ENCODE data around the gene FBXO45. TPM values are rescaled to one million over a fixed set of nuclear protein-coding genes. Genes with fewer than 3 reads are reported as not detected.

FBXO45 gene, protein sequence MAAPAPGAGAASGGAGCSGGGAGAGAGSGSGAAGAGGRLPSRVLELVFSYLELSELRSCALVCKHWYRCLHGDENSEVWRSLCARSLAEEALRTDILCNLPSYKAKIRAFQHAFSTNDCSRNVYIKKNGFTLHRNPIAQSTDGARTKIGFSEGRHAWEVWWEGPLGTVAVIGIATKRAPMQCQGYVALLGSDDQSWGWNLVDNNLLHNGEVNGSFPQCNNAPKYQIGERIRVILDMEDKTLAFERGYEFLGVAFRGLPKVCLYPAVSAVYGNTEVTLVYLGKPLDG
- total RNA-seq (2022; extraction: Qiagen RNA extraction) = 6.0 to 8.0 TPM (median 7.1 TPM) in 5 replicates

GRCh38 chr3:196568246-196569002, at the start of gene FBXO45, which contains the start of gene WDR53:
Gene FBXO45, plus strand, starts transcription at chr3:196568660. Its CDS starts 325 bp downstream, at chr3:196568985.
Gene WDR53, minus strand, starts transcription at chr3:196568554. Its CDS starts 7,079 bp downstream, at chr3:196561475.

Other genes with a start within 250 kb of the FBXO45 start
- gene TM4SF19, start 230.3 kb upstream of the FBXO45 start, total RNA-seq (2022; extraction: Qiagen RNA extraction) = 6.6 to 9.0 TPM (median 8.7 TPM) in 5 replicates
- gene UBXN7, start 136.2 kb upstream of the FBXO45 start, total RNA-seq (2022; extraction: Qiagen RNA extraction) = 5.5 to 10.6 TPM (median 9.0 TPM) in 5 replicates
- 3.3 to 4.9 TPM (median 3.5 TPM) in 5 replicates for gene RNF168, start 64.9 kb upstream of the FBXO45 start, total RNA-seq (2022; extraction: Qiagen RNA extraction)
- not detected in 5 replicates for gene SMCO1, start 53.3 kb upstream of the FBXO45 start, total RNA-seq (2022; extraction: Qiagen RNA extraction)
- gene WDR53, start 106 bp upstream of the FBXO45 start, total RNA-seq (2022; extraction: Qiagen RNA extraction) = 8.7 to 10.2 TPM (median 9.6 TPM) in 5 replicates
- gene NRROS, start 71.0 kb downstream of the FBXO45 start, total RNA-seq (2022; extraction: Qiagen RNA extraction) = 0.03 TPM in 1 of 5 replicates, not detected in the others
- gene CEP19, start 143.6 kb downstream of the FBXO45 start, total RNA-seq (2022; extraction: Qiagen RNA extraction) = 2.5 to 3.4 TPM (median 2.7 TPM) in 5 replicates
- 27.5 to 32.9 TPM (median 31.7 TPM) in 5 replicates for gene PIGX, start 143.7 kb downstream of the FBXO45 start, total RNA-seq (2022; extraction: Qiagen RNA extraction)
- 34.2 to 58.9 TPM (median 41.2 TPM) in 5 replicates for gene PAK2, start 171.2 kb downstream of the FBXO45 start, total RNA-seq (2022; extraction: Qiagen RNA extraction)

Data from A549 treated with Hydrocortisone at 1 μM for 4 hours (cell line).